Adrenal gland (tissue), 5 donors: ENCODE data around the gene NHLH1.

Experiments used
- POLR2A ChIP-seq, 2 donors: fragments of 450-650 bp; IDR thresholded peaks; one replicate each; pipeline ENCODE4 v1.6.1; 2017; ENCODE audit warnings: antibody characterized with exemption in 2 of 2, mild to moderate bottlenecking in 2 of 2, moderate library complexity in 1 of 2
- TF ChIP-seq, protein P1 (sequence below), 6 experiments: fragments of 450-650 bp in 4 of 6; fragments of 200-600 bp in 2 of 6; sonication (generic) in 1 of 6; IDR thresholded peaks; 1 replicate in 5 of 6; 2 replicates in 1 of 6; pipeline versions ENCODE4 v1.5.1 to v1.8.0; 2016 to 2021; ENCODE audit warnings: antibody characterized with exemption in 6 of 6, mild to moderate bottlenecking in 2 of 6, moderate library complexity in 1 of 6
- donor health status: DM: no; HTN: no; CAD: no.

DNA sequence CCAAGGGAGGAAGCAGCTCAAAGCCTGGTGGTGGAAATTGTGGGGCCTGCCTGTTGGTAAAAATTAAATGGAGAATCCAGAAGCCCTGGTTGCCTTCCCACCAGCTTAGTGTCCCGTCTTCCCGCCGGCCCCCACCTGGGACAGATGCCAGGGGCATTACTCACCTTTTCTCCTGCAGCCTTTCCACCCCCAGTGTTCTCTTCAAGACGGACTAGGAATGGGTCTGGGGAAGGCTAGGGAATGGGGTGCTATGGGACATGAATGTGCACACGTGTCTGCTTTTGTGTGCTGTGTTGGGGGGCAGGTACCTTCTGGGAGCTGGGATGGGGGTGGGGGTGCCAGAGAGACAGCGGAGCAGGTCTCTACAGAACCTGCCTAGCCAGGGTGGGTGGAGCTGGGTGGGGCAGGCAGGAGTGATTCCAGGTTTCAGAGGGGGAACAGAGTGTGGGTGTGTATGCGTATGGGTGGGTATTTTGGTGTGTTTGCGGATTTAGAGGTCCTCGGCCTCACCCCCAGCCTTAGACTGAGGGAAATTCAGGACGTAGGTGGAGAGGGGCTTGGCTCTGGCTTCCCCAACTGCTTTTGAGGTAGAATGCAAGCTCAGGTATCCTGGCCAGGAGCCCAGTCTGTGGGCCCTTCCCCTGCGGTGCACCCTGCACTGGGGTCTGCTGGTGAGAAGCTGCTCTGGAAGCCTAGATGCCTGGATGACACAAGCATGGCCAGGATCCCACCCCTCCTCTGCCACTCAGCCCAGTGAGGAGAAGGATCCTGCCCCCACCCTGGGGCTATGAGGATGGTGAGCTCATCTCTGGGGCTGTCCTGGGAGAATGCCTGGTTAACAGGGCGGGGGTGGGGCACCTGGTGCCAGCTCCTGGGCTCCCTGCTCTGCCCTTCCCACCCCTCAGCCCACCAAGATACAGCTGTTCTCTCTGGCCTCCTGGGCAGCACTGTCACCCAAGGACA is 41.2 kb downstream of the NHLH1 start:
- TF ChIP-seq, protein P1, sequence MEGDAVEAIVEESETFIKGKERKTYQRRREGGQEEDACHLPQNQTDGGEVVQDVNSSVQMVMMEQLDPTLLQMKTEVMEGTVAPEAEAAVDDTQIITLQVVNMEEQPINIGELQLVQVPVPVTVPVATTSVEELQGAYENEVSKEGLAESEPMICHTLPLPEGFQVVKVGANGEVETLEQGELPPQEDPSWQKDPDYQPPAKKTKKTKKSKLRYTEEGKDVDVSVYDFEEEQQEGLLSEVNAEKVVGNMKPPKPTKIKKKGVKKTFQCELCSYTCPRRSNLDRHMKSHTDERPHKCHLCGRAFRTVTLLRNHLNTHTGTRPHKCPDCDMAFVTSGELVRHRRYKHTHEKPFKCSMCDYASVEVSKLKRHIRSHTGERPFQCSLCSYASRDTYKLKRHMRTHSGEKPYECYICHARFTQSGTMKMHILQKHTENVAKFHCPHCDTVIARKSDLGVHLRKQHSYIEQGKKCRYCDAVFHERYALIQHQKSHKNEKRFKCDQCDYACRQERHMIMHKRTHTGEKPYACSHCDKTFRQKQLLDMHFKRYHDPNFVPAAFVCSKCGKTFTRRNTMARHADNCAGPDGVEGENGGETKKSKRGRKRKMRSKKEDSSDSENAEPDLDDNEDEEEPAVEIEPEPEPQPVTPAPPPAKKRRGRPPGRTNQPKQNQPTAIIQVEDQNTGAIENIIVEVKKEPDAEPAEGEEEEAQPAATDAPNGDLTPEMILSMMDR (IDR thresholded peaks at IDR 0.05) = no peak
- no peak for TF ChIP-seq POLR2A (IDR thresholded peaks at IDR 0.05)
